Psoas muscle (tissue), 8 donors: ENCODE measurements around the gene KIN. TPM values are rescaled to one million over a fixed set of nuclear protein-coding genes. Genes with fewer than 3 reads are reported as not detected.

Source experiments
- ATAC-seq, 4 donors: fragments of 200-7000 bp; cut with Tn5 transposase; one replicate each; pipeline ENCODE4 v1.9.1; 2020; ENCODE audit warnings: moderate library complexity in 3 of 4, mild to moderate bottlenecking in 2 of 4
- DNase-seq, 2 donors: peaks; one replicate each; pipeline ENCODE4 v3.0.0-alpha.2; 2020
- H3K27ac ChIP-seq: fragments of 200-600 bp; one replicate; pipeline ENCODE4 v1.8.0; 2022
- H3K27me3 ChIP-seq, 3 donors: fragments of 200-600 bp in 1 of 3; one replicate each; pipeline versions ENCODE4 v1.6.1 to v1.8.0; 2013 to 2022; ENCODE audit warnings: low read length in 2 of 3, mild to moderate bottlenecking in 2 of 3, moderate library complexity in 1 of 3; ENCODE audit not compliant: insufficient read depth in 3 of 3
- H3K36me3 ChIP-seq, 2 donors: fragments of 200-600 bp in 1 of 2; one replicate each; pipeline versions ENCODE4 v1.6.1 to v1.8.0; 2013 to 2022; ENCODE audit warnings: low read depth in 1 of 2, mild to moderate bottlenecking in 1 of 2, moderate library complexity in 1 of 2; ENCODE audit not compliant: insufficient read depth in 1 of 2
- H3K4me1 ChIP-seq: fragments of 200-600 bp; one replicate; pipeline ENCODE4 v1.8.0; 2022
- H3K4me3 ChIP-seq: fragments of 200-600 bp; one replicate; pipeline ENCODE4 v1.8.0; 2022; ENCODE audit warnings: mild to moderate bottlenecking
- H3K9me3 ChIP-seq: fragments of 200-600 bp; one replicate; pipeline ENCODE4 v1.8.0; 2022
- CTCF ChIP-seq: fragments of 200-600 bp; IDR thresholded peaks from one replicate; pipeline ENCODE4 v1.8.0; 2022; ENCODE audit warnings: antibody characterized with exemption
- WGBS, 3 donors: extraction: QIAGEN DNeasy Blood & Tissue Kit; methylation state at CpG; one replicate each; pipeline versions ENCODE4 v1.1.6 to v1.1.7; 2013; 5-methylcytosine and 5-hydroxymethylcytosine counted together
- intact Hi-C, 2 donors: fragments of 100-400 bp; cut with DNase I; formaldehyde crosslinking; loops; one replicate each; pipeline versions ENCODE4 v1.11.0 to v1.14.2; 2022
- polyA plus RNA-seq, 3 donors: library from polyadenylated mRNA; stranded (reverse); fragments of 200-250 nt; gene quantifications; one replicate each; pipeline ENCODE4 v1.2.3, GENCODE V29; 2013
- total RNA-seq, 4 donors: library from RNA; stranded (reverse); fragmentation: NEBNext Ultra II Directional in 2 of 4; extraction: Animal tissue kit (Norgen Biotek cat#: 25700) in 2 of 4; gene quantifications; one replicate each; pipeline versions ENCODE4 v1.2.1 to v1.2.4, GENCODE V29; 2021 to 2023
- donor health status: healthy with polysubstance abuse.
- donor health status: DM: no; HTN: no; CAD: no; lungs with moderate emphysema.
- donor health status: Bipolar disorder and iron deficiency.
- donor health status: healthy.
- donor health status: DM: yes; HTN: yes; CAD: no.
- donor health status: DM: no; HTN: no; CAD: no.
- donor health status: DM: no; HTN: no; CAD: no.
- donor health status: DM: yes; HTN: yes; CAD: no.

KIN gene
- total and polyA plus RNA-seq, 7 donors: 5.5 to 11.1 (median 7.1) TPM

DNA sequence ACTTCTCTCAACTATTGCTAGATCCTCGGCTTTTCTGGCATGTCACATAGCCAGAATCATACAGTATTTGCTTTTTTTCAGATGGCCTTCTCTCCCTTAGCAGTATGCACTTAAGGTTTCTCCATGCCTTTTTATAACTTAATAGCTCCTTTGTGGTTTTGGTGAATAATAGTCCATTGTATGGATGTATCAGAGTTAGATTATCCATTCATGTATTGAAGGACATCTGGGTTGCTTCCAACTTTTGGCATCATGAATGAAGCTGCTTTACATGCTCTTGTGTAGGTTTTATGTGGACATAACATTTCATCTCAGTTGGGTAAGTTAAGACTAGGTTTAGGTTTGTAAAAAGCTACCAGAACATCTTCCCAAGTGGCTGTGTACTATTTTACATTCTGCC is 4.7 kb upstream of the KIN start:
- peak overlapping the region; percentile 7 for H3K27ac ChIP-seq
- H3K4me1 ChIP-seq: peaks cover 73% of the 10 kb centered on the region

DNA sequence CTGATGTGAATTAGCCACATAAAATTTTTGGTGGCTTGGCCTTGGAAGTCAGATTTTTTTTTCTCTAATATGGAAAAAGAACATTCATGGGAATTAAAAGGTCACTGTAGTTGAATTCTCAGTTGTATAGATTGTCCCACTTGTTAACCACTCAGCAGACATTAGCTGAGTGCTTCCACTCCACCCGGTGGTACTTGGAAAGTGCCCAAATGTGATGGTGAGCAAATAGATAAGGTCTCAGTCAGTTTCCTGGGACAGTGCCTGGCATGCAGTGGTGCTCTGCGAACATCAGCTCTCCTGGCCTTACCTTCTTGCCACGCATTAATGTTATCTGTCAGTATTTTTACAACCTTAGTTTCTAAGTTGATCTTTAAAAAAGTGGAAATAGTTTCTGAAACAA is 1.6 kb upstream of the KIN start:
- TF ChIP-seq CTCF: no peak
- no peak for DNase-seq
- intact Hi-C loops: no loop called here
- WGBS, 3 donors: 13 to 28% (median 25%) methylated on average over 3 of the region's 3 CpGs
- ATAC-seq: no peak
- Histone ChIP-seq H3K36me3 (peaks cover 0 to 10% of the 10 kb centered on the region in 2 donors), H3K27ac (peak overlapping the region; percentile 92), H3K4me1 (peaks cover 58% of the 10 kb centered on the region), H3K4me3 (peak overlapping the region; percentile 97), H3K9me3 (no peaks in the 10 kb centered on the region), H3K27me3 (no peaks in the 10 kb centered on the region)

More for the DNA sequence above, 4.7 kb upstream of the KIN start:
- ATAC-seq (no peak), DNase-seq (no peak)
- Histone ChIP-seq H3K4me3 (no peak overlapping the region), H3K27me3 (no peaks in the 10 kb centered on the region), H3K9me3 (no peaks in the 10 kb centered on the region), H3K36me3 (peaks cover 4 to 19% of the 10 kb centered on the region in 2 donors)
- TF ChIP-seq CTCF: no peak
- 43 to 67% (median 45%) methylated on average over 1 of the region's 1 CpG for WGBS, 3 donors
- intact Hi-C loops: loop anchor here in 1 of 2 donors (5.0 kb wide), 1 partner anchor 1380 kb away; no protein-coding TSS in a partner anchor

GRCh38 chr10:7788639-7789286 is 970 bp upstream of the KIN start:
- Histone ChIP-seq H3K4me3 (peak overlapping the region; percentile 97), H3K4me1 (peaks cover 51% of the 10 kb centered on the region), H3K36me3 (peaks cover 0 to 10% of the 10 kb centered on the region in 2 donors), H3K9me3 (no peaks in the 10 kb centered on the region), H3K27me3 (no peaks in the 10 kb centered on the region), H3K27ac (peak overlapping the region; percentile 92)
- ATAC-seq (no peak), DNase-seq (no peak)
- 2% methylated on average over 25 of the region's 25 CpGs for WGBS, 3 donors
- TF ChIP-seq CTCF: no peak
- intact Hi-C loops: no loop called here

DNA sequence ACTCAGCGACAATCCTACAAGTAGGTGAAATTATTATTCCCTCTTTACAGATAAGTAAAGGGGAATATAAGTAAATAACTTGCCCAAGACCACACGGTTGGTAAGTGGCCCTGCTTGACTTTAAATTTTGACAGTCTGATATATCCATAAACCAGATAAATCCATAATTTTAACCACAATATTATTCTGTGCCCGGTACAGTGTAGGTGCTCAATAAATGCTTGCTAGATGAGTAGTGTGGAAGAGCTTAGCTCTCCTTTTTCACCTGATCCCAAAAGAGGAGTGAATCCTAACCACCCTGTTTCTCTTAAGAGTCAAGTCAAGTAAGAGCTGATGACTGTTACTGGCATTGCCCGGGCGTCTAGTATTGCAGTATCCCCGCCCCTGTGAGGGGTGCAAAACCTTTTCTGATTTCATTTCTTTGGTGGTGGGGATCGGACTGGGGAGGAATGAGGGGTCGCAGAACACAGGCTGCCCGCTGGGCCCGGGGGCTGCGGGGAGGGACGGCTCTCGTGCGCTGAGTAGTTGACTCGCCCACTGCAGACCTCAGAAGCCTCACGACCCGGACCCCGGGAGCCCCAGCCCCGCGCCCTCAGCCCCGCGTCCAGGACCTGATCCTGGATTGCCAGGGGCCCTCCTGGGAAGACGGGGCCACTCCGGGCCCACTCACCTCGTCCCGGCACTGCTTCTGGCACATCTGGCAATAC is 490 bp downstream of the KIN start:
- Histone ChIP-seq H3K4me1 (peaks cover 37% of the 10 kb centered on the region), H3K36me3 (peaks cover 0 to 10% of the 10 kb centered on the region in 2 donors), H3K27me3 (no peaks in the 10 kb centered on the region), H3K4me3 (peak overlapping the region; percentile 97), H3K9me3 (no peaks in the 10 kb centered on the region), H3K27ac (peak overlapping the region; percentile 92)
- 1 to 3% (median 2%) methylated on average over 26 of the region's 26 CpGs for WGBS, 3 donors
- peak; percentile 22 to 39 (median 25) for ATAC-seq
- TF ChIP-seq CTCF: no peak
- intact Hi-C loops: no loop called here
- DNase-seq: no peak
